ENCODE results near the gene SLC35E3. TPM values are rescaled to one million over a fixed set of nuclear protein-coding genes. Genes with fewer than 3 reads are reported as not detected.

Gene SLC35E3
- total RNA-seq, 3 donors from 2014 or later: 5.8 to 12.1 (median 10.5) TPM

- Histone ChIP-seq H3K36me3 (no peaks in the 10 kb centered on the region), H3K4me1 (peaks cover 0 to 8% of the 10 kb centered on the region in 2 donors), H3K4me3 (no peak overlapping the region), H3K27me3 (no peaks in the 10 kb centered on the region), H3K9me3 (no peaks in the 10 kb centered on the region), H3K27ac (no peak overlapping the region)
- DNase-seq (ENCODE audit: low spot score in 2 of 2): no peak
- intact Hi-C loops (cut with DNase I; ENCODE audit: low total_unique reads): no loop called here
- TF ChIP-seq POLR2A (IDR thresholded peaks at IDR 0.05): no peak
- no peak for TF ChIP-seq POLR2AphosphoS5 (IDR thresholded peaks at IDR 0.05)
- TF ChIP-seq, protein P1, sequence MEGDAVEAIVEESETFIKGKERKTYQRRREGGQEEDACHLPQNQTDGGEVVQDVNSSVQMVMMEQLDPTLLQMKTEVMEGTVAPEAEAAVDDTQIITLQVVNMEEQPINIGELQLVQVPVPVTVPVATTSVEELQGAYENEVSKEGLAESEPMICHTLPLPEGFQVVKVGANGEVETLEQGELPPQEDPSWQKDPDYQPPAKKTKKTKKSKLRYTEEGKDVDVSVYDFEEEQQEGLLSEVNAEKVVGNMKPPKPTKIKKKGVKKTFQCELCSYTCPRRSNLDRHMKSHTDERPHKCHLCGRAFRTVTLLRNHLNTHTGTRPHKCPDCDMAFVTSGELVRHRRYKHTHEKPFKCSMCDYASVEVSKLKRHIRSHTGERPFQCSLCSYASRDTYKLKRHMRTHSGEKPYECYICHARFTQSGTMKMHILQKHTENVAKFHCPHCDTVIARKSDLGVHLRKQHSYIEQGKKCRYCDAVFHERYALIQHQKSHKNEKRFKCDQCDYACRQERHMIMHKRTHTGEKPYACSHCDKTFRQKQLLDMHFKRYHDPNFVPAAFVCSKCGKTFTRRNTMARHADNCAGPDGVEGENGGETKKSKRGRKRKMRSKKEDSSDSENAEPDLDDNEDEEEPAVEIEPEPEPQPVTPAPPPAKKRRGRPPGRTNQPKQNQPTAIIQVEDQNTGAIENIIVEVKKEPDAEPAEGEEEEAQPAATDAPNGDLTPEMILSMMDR (IDR thresholded peaks at IDR 0.05): no peak
Observed at GRCh38 chr12:68812553-68813241, 66.7 kb downstream of the SLC35E3 start.

GRCh38 chr12:68813242-68813593, 67.2 kb downstream of the SLC35E3 start:
- Histone ChIP-seq H3K4me1 (peaks cover 0 to 8% of the 10 kb centered on the region in 2 donors), H3K27ac (no peak overlapping the region), H3K9me3 (no peaks in the 10 kb centered on the region), H3K4me3 (no peak overlapping the region), H3K36me3 (no peaks in the 10 kb centered on the region), H3K27me3 (no peaks in the 10 kb centered on the region)
- DNase-seq (ENCODE audit: low spot score in 2 of 2): no peak
- TF ChIP-seq POLR2A (IDR thresholded peaks at IDR 0.05) (no peak), POLR2AphosphoS5 (IDR thresholded peaks at IDR 0.05) (no peak)
- TF ChIP-seq, protein P1 (IDR thresholded peaks at IDR 0.05): no peak
- intact Hi-C loops (cut with DNase I; ENCODE audit: low total_unique reads): no loop called here

DNA sequence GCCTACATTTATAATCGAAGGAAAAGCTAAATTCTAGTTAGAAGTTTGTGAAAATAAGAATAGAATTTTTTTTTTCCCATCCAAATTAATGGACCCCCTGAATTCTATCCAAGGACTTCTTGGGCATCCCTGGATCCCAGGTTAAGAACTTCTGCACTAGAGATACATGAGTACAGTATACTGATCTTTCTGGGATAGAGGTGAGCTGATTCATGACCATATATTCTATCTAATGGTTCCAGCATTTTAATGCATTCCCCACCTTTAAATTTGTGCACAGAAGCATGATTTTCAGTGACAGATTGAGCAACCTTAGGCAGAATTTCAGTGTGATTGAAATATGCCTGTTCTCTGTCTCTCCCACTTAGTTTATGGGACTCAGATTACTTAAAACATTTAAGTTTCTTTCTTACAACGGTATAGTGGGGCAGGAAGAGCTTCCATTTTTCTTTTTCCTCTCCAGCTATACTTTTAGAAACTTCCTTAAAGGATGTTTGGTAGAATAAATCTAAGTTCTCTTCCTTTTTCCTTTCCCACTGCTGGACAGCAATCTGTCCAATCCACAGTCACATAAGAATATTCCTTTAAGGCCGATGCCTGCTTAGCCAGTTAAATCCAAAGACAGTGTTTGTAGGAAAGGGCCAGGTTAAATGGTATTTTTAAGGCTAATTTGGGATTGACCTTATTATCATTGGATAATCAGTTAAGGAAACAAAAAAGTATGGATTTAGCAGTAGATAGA, 68.7 kb downstream of the SLC35E3 start:
- Histone ChIP-seq H3K4me3 (no peak overlapping the region), H3K27me3 (no peaks in the 10 kb centered on the region), H3K4me1 (peaks cover 0 to 8% of the 10 kb centered on the region in 2 donors), H3K9me3 (no peaks in the 10 kb centered on the region), H3K36me3 (no peaks in the 10 kb centered on the region), H3K27ac (no peak overlapping the region)
- intact Hi-C loops (cut with DNase I; ENCODE audit: low total_unique reads): no loop called here
- TF ChIP-seq, protein P1 (IDR thresholded peaks at IDR 0.05): no peak
- TF ChIP-seq POLR2AphosphoS5 (IDR thresholded peaks at IDR 0.05) (no peak), POLR2A (IDR thresholded peaks at IDR 0.05) (no peak)
- DNase-seq (ENCODE audit: low spot score in 2 of 2): no peak

- Histone ChIP-seq H3K4me1 (peaks cover 0 to 8% of the 10 kb centered on the region in 2 donors), H3K27ac (no peak overlapping the region), H3K9me3 (no peaks in the 10 kb centered on the region), H3K36me3 (no peaks in the 10 kb centered on the region), H3K4me3 (no peak overlapping the region), H3K27me3 (no peaks in the 10 kb centered on the region)
- TF ChIP-seq, protein P1 (IDR thresholded peaks at IDR 0.05): no peak
- TF ChIP-seq POLR2A (IDR thresholded peaks at IDR 0.05) (no peak), POLR2AphosphoS5 (IDR thresholded peaks at IDR 0.05) (no peak)
- no peak for DNase-seq (ENCODE audit: low spot score in 2 of 2)
- intact Hi-C loops (cut with DNase I; ENCODE audit: low total_unique reads): no loop called here
Observed at GRCh38 chr12:68815232-68815927, 69.4 kb downstream of the SLC35E3 start.

Data from breast epithelium (tissue), 4 donors.